Measurements from ENCODE around the gene LYPD1. TPM values are rescaled to one million over a fixed set of nuclear protein-coding genes. Genes with fewer than 3 reads are reported as not detected.

LYPD1 gene, protein sequence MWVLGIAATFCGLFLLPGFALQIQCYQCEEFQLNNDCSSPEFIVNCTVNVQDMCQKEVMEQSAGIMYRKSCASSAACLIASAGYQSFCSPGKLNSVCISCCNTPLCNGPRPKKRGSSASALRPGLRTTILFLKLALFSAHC
- total RNA-seq (under 1 TPM; 0.17 to 0.47 TPM), polyA plus RNA-seq (under 1 TPM; 0.46 to 0.65 TPM)

DNA sequence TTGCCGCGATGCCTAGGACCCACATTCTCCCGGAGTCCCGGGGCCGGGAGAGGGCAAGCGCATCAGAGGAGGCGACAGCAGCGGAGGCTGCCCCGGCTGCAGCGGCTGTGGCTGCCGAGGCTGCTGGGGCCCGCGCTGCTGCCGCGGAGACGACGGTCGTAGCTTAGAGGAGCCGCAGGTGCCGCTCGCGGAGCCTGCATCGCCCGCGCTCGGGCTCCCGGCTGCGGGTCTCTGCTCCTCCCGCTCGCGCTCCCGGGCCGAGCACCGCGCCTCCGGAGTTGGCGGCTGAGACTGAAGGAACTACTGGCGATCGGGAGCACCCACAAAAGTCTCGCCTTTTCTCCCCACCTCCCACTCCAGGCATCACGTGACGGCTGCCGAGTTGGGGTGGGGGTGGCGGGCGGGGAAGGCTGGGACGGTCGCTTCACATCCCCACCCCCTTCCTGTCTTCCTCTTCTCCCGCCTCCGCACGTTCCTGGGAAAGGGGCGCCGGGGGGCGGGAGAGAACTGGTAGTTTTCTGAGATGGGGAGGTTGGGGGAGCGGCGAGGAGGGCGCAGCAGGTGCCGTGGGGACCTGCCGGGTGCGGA lies at the start of gene LYPD1:
Gene LYPD1, minus strand, starts transcription at position 298 of the 588 bp plus-strand sequence. Its CDS starts 273 bp downstream, at position 25.
- H3K9me3 ChIP-seq (ENCODE audit: control insufficient read depth in 4 of 4, low read length in 3 of 4): no peaks in the 10 kb centered on the region
- DNase-seq (ENCODE audit: low spot score): no peak
- no peak for TF ChIP-seq MAX (IDR thresholded peaks at IDR 0.05)
- TF ChIP-seq YY1 (IDR thresholded peaks at IDR 0.05): no peak
- no peak for TF ChIP-seq RXRA (IDR thresholded peaks at IDR 0.05)
- TF ChIP-seq HNF4G (IDR thresholded peaks at IDR 0.05): no peak
- no peak for TF ChIP-seq FOXA2 (IDR thresholded peaks at IDR 0.05)
- no peak for TF ChIP-seq ZBTB33 (IDR thresholded peaks at IDR 0.05)
- TF ChIP-seq RAD21 (IDR thresholded peaks at IDR 0.05): no peak
- no peak for TF ChIP-seq HNF4A (conservative IDR thresholded peaks at IDR 0.05)
- peaks cover 0 to 2% (median 0%) of the 10 kb centered on the region in 4 donors for H3K27me3 ChIP-seq (ENCODE audit: control insufficient read depth in 4 of 4, insufficient read depth in 4 of 4, low read length in 3 of 4)
- under 1% methylated on average over 59 of the region's 59 CpGs for WGBS
- H3K4me3 ChIP-seq (ENCODE audit: low read depth in 1 of 3, low read length in 3 of 3): peak within 1 kb of the TSS; percentile 50 to 73 (median 72)
- H3K36me3 ChIP-seq (ENCODE audit: control insufficient read depth in 4 of 4, insufficient read depth in 3 of 4, low read depth in 1 of 4, low read length in 3 of 4): no peaks in the 10 kb centered on the region
- no peak within 1 kb of the TSS for H3K27ac ChIP-seq (ENCODE audit: low read depth in 1 of 2, low read length in 2 of 2)
- H3K4me1 ChIP-seq (ENCODE audit: control insufficient read depth in 4 of 4, insufficient read depth in 4 of 4, low read length in 3 of 4): peaks cover 13 to 31% (median 25%) of the 10 kb centered on the region in 4 donors
- no peak within 1 kb of the TSS for H3K9ac ChIP-seq (ENCODE audit: low read depth in 1 of 2, low read length in 2 of 2)

- Histone ChIP-seq H3K36me3 (ENCODE audit: control insufficient read depth in 4 of 4, insufficient read depth in 3 of 4, low read depth in 1 of 4, low read length in 3 of 4) (no peaks in the 10 kb centered on the region), H3K27me3 (ENCODE audit: control insufficient read depth in 4 of 4, insufficient read depth in 4 of 4, low read length in 3 of 4) (no peaks in the 10 kb centered on the region)
These were observed 49.5 kb upstream of the LYPD1 start for GRCh38 chr2:132719480-132719879.

More at GRCh38 chr2:132719480-132719879, 49.5 kb upstream of the LYPD1 start:
- WGBS: 93% methylated on average over 9 of the region's 9 CpGs
- Histone ChIP-seq H3K9me3 (ENCODE audit: control insufficient read depth in 4 of 4, low read length in 3 of 4) (no peaks in the 10 kb centered on the region), H3K9ac (ENCODE audit: low read depth in 1 of 2, low read length in 2 of 2) (no peak overlapping the region), H3K27ac (ENCODE audit: low read depth in 1 of 2, low read length in 2 of 2) (no peak overlapping the region), H3K4me3 (ENCODE audit: low read depth in 1 of 3, low read length in 3 of 3) (no peak overlapping the region), H3K4me1 (ENCODE audit: control insufficient read depth in 4 of 4, insufficient read depth in 4 of 4, low read length in 3 of 4) (no peaks in the 10 kb centered on the region)
- TF ChIP-seq TAF1 (conservative IDR thresholded peaks at IDR 0.05) (no peak), SP1 (IDR thresholded peaks at IDR 0.05) (no peak), GABPA (IDR thresholded peaks at IDR 0.05 in 1 of 2, conservative IDR thresholded peaks at IDR 0.05 in 1 of 2) (no peak), YY1 (IDR thresholded peaks at IDR 0.05) (no peak), EGR1 (IDR thresholded peaks at IDR 0.05; ENCODE audit: low read depth in 2 of 2) (no peak), HNF4G (IDR thresholded peaks at IDR 0.05) (no peak), MAX (IDR thresholded peaks at IDR 0.05) (no peak), HNF4A (conservative IDR thresholded peaks at IDR 0.05) (no peak), ATF3 (IDR thresholded peaks at IDR 0.05) (no peak), REST (IDR thresholded peaks at IDR 0.05) (no peak), FOXA1 (IDR thresholded peaks at IDR 0.05) (no peak), JUND (IDR thresholded peaks at IDR 0.05) (no peak), RAD21 (IDR thresholded peaks at IDR 0.05) (no peak), FOXA2 (IDR thresholded peaks at IDR 0.05) (no peak), CTCF (IDR thresholded peaks at IDR 0.05; ENCODE audit: low read depth, low read length, missing input control) (no peak)
- DNase-seq (ENCODE audit: low spot score): no peak

Measured in liver (tissue), 9 donors.